ENCODE results near the gene PAPOLB.

The PAPOLB gene

GRCh38 chr7:4841836-4842235 is 20.0 kb downstream of the PAPOLB start:
- DNase-seq (ENCODE audit: low spot score): no peak

- DNase-seq (ENCODE audit: low spot score): no peak
Measured at GRCh38 chr7:4841007-4841784, 20.6 kb downstream of the PAPOLB start.

GRCh38 chr7:4840079-4840501 is 21.7 kb downstream of the PAPOLB start:
- DNase-seq (ENCODE audit: low spot score): no peak

GRCh38 chr7:4838626-4839334 is 23.1 kb downstream of the PAPOLB start:
- no peak for DNase-seq (ENCODE audit: low spot score)

GRCh38 chr7:4837803-4838625 is 23.8 kb downstream of the PAPOLB start:
- no peak for DNase-seq (ENCODE audit: low spot score)

- DNase-seq (ENCODE audit: low spot score): no peak
Measured at GRCh38 chr7:4837041-4837802, 24.6 kb downstream of the PAPOLB start.

- DNase-seq (ENCODE audit: low spot score): no peak
Measured at GRCh38 chr7:4836206-4836661, 25.6 kb downstream of the PAPOLB start.

- DNase-seq (ENCODE audit: low spot score): no peak
Measured at GRCh38 chr7:4835398-4836205, 26.2 kb downstream of the PAPOLB start.

GRCh38 chr7:4834601-4835397 is 27.0 kb downstream of the PAPOLB start:
- no peak for DNase-seq (ENCODE audit: low spot score)

GRCh38 chr7:4833691-4834600 is 27.9 kb downstream of the PAPOLB start:
- DNase-seq (ENCODE audit: low spot score): no peak

GRCh38 chr7:4833176-4833575 is 28.7 kb downstream of the PAPOLB start:
- no peak for DNase-seq (ENCODE audit: low spot score)

- no peak for DNase-seq (ENCODE audit: low spot score)
Measured at GRCh38 chr7:4832711-4833110, 29.1 kb downstream of the PAPOLB start.

GRCh38 chr7:4831723-4832495 is 29.9 kb downstream of the PAPOLB start:
- DNase-seq (ENCODE audit: low spot score): no peak

- peak; percentile 92 for DNase-seq (ENCODE audit: low spot score)
Measured at GRCh38 chr7:4830176-4830575, 31.7 kb downstream of the PAPOLB start.

- DNase-seq (ENCODE audit: low spot score): no peak
Measured at GRCh38 chr7:4828720-4829383, 33.0 kb downstream of the PAPOLB start.

GRCh38 chr7:4825081-4825480 is 36.7 kb downstream of the PAPOLB start:
- DNase-seq (ENCODE audit: low spot score): no peak

GRCh38 chr7:4824120-4824775 is 37.6 kb downstream of the PAPOLB start:
- no peak for DNase-seq (ENCODE audit: low spot score)
